Measurements from ENCODE around the gene SPIRE2. TPM values are rescaled to one million over a fixed set of nuclear protein-coding genes. Genes with fewer than 3 reads are reported as not detected.
A peak's percentile ranks its signal among the peaks of the same experiment; 100 is the strongest.

SPIRE2 gene
- total and polyA plus RNA-seq, 2 of the 13 experiments (the other 11 are each of a cell fraction or from before 2014, with no cell fraction given): 13.3 to 37.5 TPM

DNA sequence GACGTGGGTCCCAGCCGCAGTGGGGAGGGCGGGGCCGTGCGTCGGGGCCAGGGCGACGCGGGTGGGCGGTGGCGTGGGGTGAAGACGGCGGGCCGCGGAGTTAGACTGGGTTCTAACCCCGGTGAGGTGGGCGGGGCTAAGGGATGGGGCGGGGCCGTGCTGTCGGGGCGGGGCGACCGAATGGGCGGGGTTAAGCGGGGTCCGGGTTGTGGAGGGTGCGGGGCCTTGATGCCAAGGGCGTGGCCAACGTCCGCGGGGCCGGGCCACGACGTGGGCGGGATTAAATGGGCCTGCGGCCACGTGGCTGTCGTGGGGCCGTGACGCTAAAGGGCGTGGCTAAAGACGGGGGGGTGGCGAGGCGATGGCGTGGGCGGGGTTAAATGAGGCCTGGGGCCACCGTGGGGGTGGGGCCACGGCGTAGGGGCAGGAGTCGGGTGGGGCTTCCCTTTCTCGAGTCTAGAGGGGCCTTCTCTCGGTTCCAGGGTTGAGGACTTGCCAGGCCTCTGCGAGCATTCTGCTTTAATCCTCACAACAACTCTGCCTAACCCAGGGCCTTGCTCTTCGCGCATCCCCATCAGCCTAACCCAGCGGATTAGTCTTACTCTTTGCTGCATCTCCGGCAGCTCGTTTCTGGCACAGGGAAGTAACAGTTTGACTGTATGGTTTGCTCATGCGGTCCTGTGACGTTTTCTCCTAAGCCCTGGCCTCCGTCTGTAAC lies 45.9 kb downstream of the SPIRE2 start (continued):
- TF ChIP-seq, protein P1, sequence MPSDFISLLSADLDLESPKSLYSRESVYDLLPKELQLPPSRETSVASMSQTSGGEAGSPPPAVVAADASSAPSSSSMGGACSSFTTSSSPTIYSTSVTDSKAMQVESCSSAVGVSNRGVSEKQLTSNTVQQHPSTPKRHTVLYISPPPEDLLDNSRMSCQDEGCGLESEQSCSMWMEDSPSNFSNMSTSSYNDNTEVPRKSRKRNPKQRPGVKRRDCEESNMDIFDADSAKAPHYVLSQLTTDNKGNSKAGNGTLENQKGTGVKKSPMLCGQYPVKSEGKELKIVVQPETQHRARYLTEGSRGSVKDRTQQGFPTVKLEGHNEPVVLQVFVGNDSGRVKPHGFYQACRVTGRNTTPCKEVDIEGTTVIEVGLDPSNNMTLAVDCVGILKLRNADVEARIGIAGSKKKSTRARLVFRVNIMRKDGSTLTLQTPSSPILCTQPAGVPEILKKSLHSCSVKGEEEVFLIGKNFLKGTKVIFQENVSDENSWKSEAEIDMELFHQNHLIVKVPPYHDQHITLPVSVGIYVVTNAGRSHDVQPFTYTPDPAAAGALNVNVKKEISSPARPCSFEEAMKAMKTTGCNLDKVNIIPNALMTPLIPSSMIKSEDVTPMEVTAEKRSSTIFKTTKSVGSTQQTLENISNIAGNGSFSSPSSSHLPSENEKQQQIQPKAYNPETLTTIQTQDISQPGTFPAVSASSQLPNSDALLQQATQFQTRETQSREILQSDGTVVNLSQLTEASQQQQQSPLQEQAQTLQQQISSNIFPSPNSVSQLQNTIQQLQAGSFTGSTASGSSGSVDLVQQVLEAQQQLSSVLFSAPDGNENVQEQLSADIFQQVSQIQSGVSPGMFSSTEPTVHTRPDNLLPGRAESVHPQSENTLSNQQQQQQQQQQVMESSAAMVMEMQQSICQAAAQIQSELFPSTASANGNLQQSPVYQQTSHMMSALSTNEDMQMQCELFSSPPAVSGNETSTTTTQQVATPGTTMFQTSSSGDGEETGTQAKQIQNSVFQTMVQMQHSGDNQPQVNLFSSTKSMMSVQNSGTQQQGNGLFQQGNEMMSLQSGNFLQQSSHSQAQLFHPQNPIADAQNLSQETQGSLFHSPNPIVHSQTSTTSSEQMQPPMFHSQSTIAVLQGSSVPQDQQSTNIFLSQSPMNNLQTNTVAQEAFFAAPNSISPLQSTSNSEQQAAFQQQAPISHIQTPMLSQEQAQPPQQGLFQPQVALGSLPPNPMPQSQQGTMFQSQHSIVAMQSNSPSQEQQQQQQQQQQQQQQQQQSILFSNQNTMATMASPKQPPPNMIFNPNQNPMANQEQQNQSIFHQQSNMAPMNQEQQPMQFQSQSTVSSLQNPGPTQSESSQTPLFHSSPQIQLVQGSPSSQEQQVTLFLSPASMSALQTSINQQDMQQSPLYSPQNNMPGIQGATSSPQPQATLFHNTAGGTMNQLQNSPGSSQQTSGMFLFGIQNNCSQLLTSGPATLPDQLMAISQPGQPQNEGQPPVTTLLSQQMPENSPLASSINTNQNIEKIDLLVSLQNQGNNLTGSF (CRISPR knock-in tag; IDR thresholded peaks at IDR 0.05): no peak
- TF ChIP-seq NCOA1 (CRISPR knock-in tag; IDR thresholded peaks at IDR 0.05): no peak
- no peak; the same call in none of the 2 replicates for TF ChIP-seq ZMYM3 (CRISPR knock-in tag; IDR thresholded peaks at IDR 0.05)
- TF ChIP-seq ZBTB14 (CRISPR knock-in tag; IDR thresholded peaks at IDR 0.05): no peak
- peak; percentile 25; the same call in 1 of the 2 replicates for TF ChIP-seq ZBTB20 (CRISPR knock-in tag; IDR thresholded peaks at IDR 0.05; ENCODE audit: borderline replicate concordance, low read depth)
- no peak; the same call in 1 of the 2 replicates for TF ChIP-seq MXD4 (CRISPR knock-in tag; IDR thresholded peaks at IDR 0.05)
- TF ChIP-seq SRF (IDR thresholded peaks at IDR 0.05; ENCODE audit: low read depth, low read length): no peak
- TF ChIP-seq ATAD3A (CRISPR knock-in tag; IDR thresholded peaks at IDR 0.05): no peak
- no peak for TF ChIP-seq STAG1 (CRISPR knock-in tag; IDR thresholded peaks at IDR 0.05)
- TF ChIP-seq ZBTB39 (CRISPR knock-in tag; IDR thresholded peaks at IDR 0.05): no peak; the same call in 1 of the 2 replicates
- TF ChIP-seq EED (CRISPR knock-in tag; IDR thresholded peaks at IDR 0.05): no peak
- no peak for TF ChIP-seq NFE2L1 (CRISPR knock-in tag; IDR thresholded peaks at IDR 0.05; ENCODE audit: borderline replicate concordance)
- TF ChIP-seq PAWR (CRISPR knock-in tag; IDR thresholded peaks at IDR 0.05; ENCODE audit: borderline replicate concordance): no peak
- 0 out of 2 replicates have a peak, but pooled peaks have one; percentile 40 for TF ChIP-seq MLX (CRISPR knock-in tag; IDR thresholded peaks at IDR 0.05)
- no peak for TF ChIP-seq ZNF20 (CRISPR knock-in tag; IDR thresholded peaks at IDR 0.05)
- TF ChIP-seq EHMT2 (IDR thresholded peaks at IDR 0.05; ENCODE audit: borderline replicate concordance, low read depth, low read length): no peak
- no peak for TF ChIP-seq ZNF7 (CRISPR knock-in tag; IDR thresholded peaks at IDR 0.05)
- TF ChIP-seq LCORL (IDR thresholded peaks at IDR 0.05): no peak
- TF ChIP-seq LCORL (CRISPR knock-in tag; IDR thresholded peaks at IDR 0.05): no peak; the same call in 1 of the 2 replicates
- TF ChIP-seq GMEB2 (CRISPR knock-in tag; IDR thresholded peaks at IDR 0.05; ENCODE audit: low read depth): 0 out of 2 replicates have a peak, but pooled peaks have one; percentile 29

Measured in HepG2 (cell line).